ENCODE results near the gene LMBRD1. TPM values are rescaled to one million over a fixed set of nuclear protein-coding genes. Genes with fewer than 3 reads are reported as not detected.

LMBRD1 gene
- total and polyA plus RNA-seq, 7 donors: 19.7 to 37.0 (median 25.5) TPM

DNA sequence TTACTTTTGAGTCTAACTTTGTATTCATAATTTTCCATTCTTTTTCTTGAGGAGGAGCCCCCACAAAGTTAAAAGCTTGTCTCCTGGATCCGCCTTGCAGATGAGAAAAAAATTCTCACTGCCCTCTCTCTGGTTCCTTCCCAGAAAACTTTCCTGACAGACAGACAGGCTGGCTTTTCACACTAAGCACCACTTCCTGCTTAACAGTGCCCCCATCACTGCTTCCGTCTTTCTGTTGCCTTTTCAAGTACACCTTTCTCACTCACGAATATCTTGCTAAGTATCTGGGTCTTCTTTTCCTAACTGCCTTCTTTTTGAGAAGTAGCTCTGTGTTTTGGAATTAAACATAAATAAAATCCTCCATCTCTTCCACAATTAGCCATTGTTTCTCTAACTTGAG is 19.8 kb upstream of the LMBRD1 start:
- H3K27me3 ChIP-seq (ENCODE audit: insufficient read depth in 3 of 3, low read length in 2 of 3): no peaks in the 10 kb centered on the region
- 68 to 78% (median 78%) methylated on average over 3 of the region's 3 CpGs for WGBS, 3 donors
- intact Hi-C loops (cut with DNase I): no loop called here
- no peaks in the 10 kb centered on the region for H3K9me3 ChIP-seq
- no peaks in the 10 kb centered on the region for H3K36me3 ChIP-seq (ENCODE audit: insufficient read depth in 1 of 2, low read depth in 1 of 2)
- no peak overlapping the region for H3K27ac ChIP-seq
- ATAC-seq (no peak), DNase-seq (no peak)
- TF ChIP-seq, protein P1, sequence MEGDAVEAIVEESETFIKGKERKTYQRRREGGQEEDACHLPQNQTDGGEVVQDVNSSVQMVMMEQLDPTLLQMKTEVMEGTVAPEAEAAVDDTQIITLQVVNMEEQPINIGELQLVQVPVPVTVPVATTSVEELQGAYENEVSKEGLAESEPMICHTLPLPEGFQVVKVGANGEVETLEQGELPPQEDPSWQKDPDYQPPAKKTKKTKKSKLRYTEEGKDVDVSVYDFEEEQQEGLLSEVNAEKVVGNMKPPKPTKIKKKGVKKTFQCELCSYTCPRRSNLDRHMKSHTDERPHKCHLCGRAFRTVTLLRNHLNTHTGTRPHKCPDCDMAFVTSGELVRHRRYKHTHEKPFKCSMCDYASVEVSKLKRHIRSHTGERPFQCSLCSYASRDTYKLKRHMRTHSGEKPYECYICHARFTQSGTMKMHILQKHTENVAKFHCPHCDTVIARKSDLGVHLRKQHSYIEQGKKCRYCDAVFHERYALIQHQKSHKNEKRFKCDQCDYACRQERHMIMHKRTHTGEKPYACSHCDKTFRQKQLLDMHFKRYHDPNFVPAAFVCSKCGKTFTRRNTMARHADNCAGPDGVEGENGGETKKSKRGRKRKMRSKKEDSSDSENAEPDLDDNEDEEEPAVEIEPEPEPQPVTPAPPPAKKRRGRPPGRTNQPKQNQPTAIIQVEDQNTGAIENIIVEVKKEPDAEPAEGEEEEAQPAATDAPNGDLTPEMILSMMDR (IDR thresholded peaks at IDR 0.05): no peak
- no peak overlapping the region for H3K4me3 ChIP-seq
- H3K4me1 ChIP-seq: no peaks in the 10 kb centered on the region

DNA sequence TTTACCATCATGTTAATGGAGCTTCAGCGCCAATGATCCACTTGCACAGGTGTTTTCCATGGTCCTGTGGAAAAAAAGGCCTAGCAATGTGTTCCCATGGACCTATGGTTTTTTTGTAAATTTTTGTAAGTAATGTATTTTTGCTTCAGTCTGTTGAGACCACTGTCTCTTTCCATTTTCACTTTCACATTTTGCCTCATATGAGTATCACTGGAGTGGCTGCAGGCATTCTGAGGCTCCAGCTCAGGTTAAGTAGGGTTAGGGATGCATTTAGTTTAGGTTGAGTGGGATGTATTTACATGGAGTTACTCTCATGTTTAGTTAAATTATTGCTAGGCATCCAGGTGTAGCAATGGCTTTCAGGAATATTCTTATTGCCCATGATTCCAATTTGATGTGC is 19.2 kb upstream of the LMBRD1 start:
- H3K27ac ChIP-seq: no peak overlapping the region
- H3K4me3 ChIP-seq: no peak overlapping the region
- ATAC-seq (no peak), DNase-seq (no peak)
- H3K36me3 ChIP-seq (ENCODE audit: insufficient read depth in 1 of 2, low read depth in 1 of 2): no peaks in the 10 kb centered on the region
- 94 to 100% (median 100%) methylated on average over 1 of the region's 1 CpG for WGBS, 3 donors
- TF ChIP-seq, protein P1 (IDR thresholded peaks at IDR 0.05): no peak
- H3K27me3 ChIP-seq (ENCODE audit: insufficient read depth in 3 of 3, low read length in 2 of 3): no peaks in the 10 kb centered on the region
- no peaks in the 10 kb centered on the region for H3K9me3 ChIP-seq
- intact Hi-C loops (cut with DNase I): no loop called here
- no peaks in the 10 kb centered on the region for H3K4me1 ChIP-seq

DNA sequence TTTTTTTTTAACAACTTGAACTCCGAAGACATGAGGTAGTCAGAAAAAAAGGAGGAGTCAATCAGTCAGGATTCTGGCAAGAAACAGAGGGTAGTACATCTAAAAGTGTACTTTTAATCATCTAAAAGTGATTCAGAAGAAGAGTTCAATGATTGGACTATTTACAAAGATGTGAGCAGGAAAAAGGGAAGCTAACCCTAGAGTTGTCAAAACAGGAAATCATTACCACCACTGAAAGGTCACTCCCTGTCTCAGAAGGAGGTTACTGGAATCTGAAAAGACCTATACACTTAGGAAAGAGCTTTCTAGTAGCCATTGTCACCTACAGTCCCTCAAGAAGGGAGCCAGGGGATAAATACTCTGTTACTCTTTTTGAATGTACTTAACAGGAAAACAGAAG is 16.7 kb upstream of the LMBRD1 start:
- H3K36me3 ChIP-seq (ENCODE audit: insufficient read depth in 1 of 2, low read depth in 1 of 2): no peaks in the 10 kb centered on the region
- intact Hi-C loops (cut with DNase I): no loop called here
- DNase-seq: no peak
- H3K4me3 ChIP-seq: no peak overlapping the region
- no peaks in the 10 kb centered on the region for H3K27me3 ChIP-seq (ENCODE audit: insufficient read depth in 3 of 3, low read length in 2 of 3)
- TF ChIP-seq, protein P1 (IDR thresholded peaks at IDR 0.05): no peak
- H3K9me3 ChIP-seq: no peaks in the 10 kb centered on the region
- H3K27ac ChIP-seq: no peak overlapping the region
- WGBS, 3 donors: 67 to 78% (median 68%) methylated on average over 1 of the region's 1 CpG
- no peak for ATAC-seq
- H3K4me1 ChIP-seq: no peaks in the 10 kb centered on the region

DNA sequence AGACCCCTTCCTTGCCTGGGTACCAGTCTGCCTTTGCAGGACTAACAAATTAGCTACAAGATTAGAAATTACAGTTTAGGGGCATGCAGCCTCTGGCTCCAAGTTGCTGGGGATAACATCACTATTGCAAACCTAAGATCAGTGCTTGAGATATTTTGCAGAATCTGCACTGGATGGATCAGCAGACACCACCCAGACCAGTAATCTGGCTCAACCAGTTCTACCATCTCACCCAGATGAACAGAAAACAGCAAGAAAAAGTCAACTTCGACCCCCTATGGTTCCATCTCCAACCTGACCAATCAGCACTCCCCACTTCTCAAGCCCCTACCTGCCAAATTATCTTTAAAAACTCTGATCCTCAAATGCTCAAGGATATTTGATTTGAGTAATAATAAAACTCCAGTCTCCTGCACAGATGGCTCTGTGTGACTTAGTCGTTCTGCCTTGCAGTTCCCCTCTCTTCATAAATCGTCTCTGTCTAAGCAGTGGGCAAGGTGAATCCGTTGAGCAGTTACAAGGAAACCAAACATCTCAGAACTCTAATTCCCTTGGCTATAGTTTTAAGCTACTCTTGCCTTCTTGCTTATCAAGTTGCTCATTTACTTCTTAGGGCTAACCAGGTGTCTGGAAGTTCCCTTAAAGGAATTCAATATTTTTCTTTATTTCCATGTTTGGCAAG is 16.1 kb upstream of the LMBRD1 start:
- no peak overlapping the region for H3K4me3 ChIP-seq
- intact Hi-C loops (cut with DNase I): no loop called here
- no peak for ATAC-seq
- WGBS, 3 donors: 60% methylated on average over 4 of the region's 4 CpGs
- no peak for DNase-seq
- H3K9me3 ChIP-seq: no peaks in the 10 kb centered on the region
- H3K36me3 ChIP-seq (ENCODE audit: insufficient read depth in 1 of 2, low read depth in 1 of 2): no peaks in the 10 kb centered on the region
- no peaks in the 10 kb centered on the region for H3K4me1 ChIP-seq
- peaks cover 0 to under 1% (median 0%) of the 10 kb centered on the region in 3 donors for H3K27me3 ChIP-seq (ENCODE audit: insufficient read depth in 3 of 3, low read length in 2 of 3)
- H3K27ac ChIP-seq: no peak overlapping the region
- TF ChIP-seq, protein P1 (IDR thresholded peaks at IDR 0.05): no peak

DNA sequence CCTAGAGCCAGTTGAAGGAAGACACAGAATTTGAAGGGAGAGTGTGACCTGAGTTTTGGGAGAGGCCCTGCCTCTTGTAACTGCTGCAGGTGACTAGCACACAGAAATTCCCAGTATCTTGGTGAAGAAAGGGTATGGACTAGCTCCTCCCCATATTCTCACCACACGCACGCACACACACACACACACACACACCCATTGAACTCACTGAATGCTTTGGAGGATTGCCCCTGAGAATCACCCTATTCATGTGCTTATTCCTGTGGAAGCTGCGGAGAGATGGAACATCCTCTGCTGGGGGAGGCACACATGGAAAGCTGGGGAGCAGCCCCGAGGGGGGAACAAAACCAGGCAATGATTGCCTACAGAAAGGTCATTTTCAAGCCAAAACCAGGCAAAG is 6.2 kb upstream of the LMBRD1 start:
- Histone ChIP-seq H3K27me3 (ENCODE audit: insufficient read depth in 3 of 3, low read length in 2 of 3) (peaks cover 0 to 1% (median 0%) of the 10 kb centered on the region in 3 donors), H3K4me1 (no peaks in the 10 kb centered on the region), H3K36me3 (ENCODE audit: insufficient read depth in 1 of 2, low read depth in 1 of 2) (no peaks in the 10 kb centered on the region), H3K9me3 (no peaks in the 10 kb centered on the region), H3K27ac (no peak overlapping the region), H3K4me3 (no peak overlapping the region)
- DNase-seq (no peak), ATAC-seq (no peak)
- TF ChIP-seq, protein P1 (IDR thresholded peaks at IDR 0.05): no peak
- WGBS, 3 donors: 70 to 88% (median 88%) methylated on average over 4 of the region's 4 CpGs
- intact Hi-C loops (cut with DNase I): no loop called here
